ENCODE measurements around the gene TBC1D14. TPM values are rescaled to one million over a fixed set of nuclear protein-coding genes. Genes with fewer than 3 reads are reported as not detected.

TBC1D14 gene
- total and polyA plus RNA-seq, 9 of the 15 experiments (the other 6 are each of a cell fraction or from before 2014, with no cell fraction given), result 2.1 to 59.6 (median 44.8) TPM

DNA sequence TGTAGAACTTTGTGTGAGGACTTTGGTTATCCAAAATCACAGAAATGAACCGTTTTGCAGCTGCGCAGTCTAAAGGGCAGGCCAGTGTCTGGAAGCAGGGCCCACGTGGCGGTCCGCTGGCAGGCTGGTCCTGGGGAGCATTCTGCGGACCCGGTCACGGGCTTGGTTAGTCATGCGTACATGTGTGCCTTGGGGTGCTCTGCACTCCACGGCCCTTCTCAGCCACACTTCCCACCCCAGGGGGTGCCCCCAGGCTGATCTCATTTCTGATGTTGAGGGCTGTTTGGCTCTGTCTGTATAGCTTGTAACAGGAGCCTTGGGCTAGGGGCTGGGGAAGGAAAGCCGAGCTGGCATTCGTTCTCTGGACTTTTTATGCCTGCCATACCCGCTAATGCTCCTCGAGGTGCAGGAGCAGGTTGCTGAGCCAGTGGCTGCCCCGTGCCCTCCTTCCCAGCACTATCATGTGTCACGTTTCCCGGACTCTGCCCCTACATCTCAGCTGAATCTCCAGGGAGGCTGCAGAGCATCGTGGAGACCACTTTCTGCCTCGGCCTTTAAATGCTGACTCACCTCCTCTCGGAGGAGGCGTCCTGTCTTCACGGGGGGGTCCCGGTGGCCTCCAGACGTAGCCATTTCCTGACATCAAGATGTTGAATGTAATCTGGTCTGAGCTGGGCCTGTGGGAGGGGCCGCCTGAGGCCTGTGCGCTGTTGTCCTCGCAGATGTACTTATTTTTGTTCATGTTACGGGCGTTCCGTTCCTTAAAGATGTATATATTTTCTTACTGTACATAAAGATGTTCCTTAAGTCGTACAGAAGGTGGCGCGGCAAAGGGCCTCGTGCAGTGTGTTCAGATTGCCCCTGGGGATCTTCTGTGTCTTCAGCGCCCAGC, 122.2 kb downstream of the TBC1D14 start:
- H3K4me3 ChIP-seq, result no peak overlapping the region
- H3K9ac ChIP-seq (ENCODE audit: insufficient read depth in 1 of 2, low read depth in 2 of 2, low read length in 2 of 2), result peak overlapping the region; percentile 45 to 76; a peak in 3 of 4 replicates
- no TSS peak for BruUV-seq (replicated peaks)
- WGBS (ENCODE audit: insufficient coverage, low coverage, missing lambda C conversion rate), result 33% methylated on average over 34 of the region's 35 CpGs
- FAIRE-seq (peak; percentile 100), ATAC-seq (peak; percentile 94), DNase-seq (ENCODE audit: extremely low read depth in 1 of 4, low spot score in 3 of 4) (peak; percentile 87 to 93 (median 90))
- peak overlapping the region; percentile 55 for H3K4me2 ChIP-seq (ENCODE audit: insufficient read depth, low read length)
- peaks cover 14 to 35% of the 10 kb centered on the region in 2 experiments for H3K4me1 ChIP-seq (replicated peaks in 1 of 2; ENCODE audit: control insufficient read depth in 2 of 2, insufficient read depth in 2 of 2, low read length in 2 of 2)
- in situ Hi-C loops (cut with MboI) (no loop called here), intact Hi-C loops (cut with micrococcal nuclease) (loop anchor here (1.0 kb wide), 1 partner anchor 36 kb away; the partner anchor contains the start of gene GRPEL1)
- POLR2A ChIA-PET, result interaction anchor here (0.6 to 1.2 kb wide), 5 partner anchors 11 to 299 kb away, joined by 3 read pairs; partner anchors contain the start of gene GRPEL1
- no peaks in the 10 kb centered on the region for H3K27me3 ChIP-seq (ENCODE audit: control insufficient read depth in 2 of 2, insufficient read depth in 2 of 2, low read length in 2 of 2)
- peaks cover 64% of the 10 kb centered on the region for H3K36me3 ChIP-seq (ENCODE audit: control insufficient read depth, insufficient read depth, low read length)
- H3K27ac ChIP-seq (ENCODE audit: extremely low read depth, low read depth, low read length), result peak overlapping the region; percentile 80
- peak overlapping the region; percentile 63 for H2AFZ ChIP-seq (ENCODE audit: low read depth, low read length)
- CTCF ChIA-PET (ENCODE audit: low intra/inter-chr PET ratio), result no interaction called here
- H3K79me2 ChIP-seq (ENCODE audit: control insufficient read depth, insufficient read depth, low read length), result no peaks in the 10 kb centered on the region
- no peaks in the 10 kb centered on the region for H3K9me3 ChIP-seq (replicated peaks; ENCODE audit: control insufficient read depth, insufficient read depth, low read depth, low read length)
- no peaks in the 10 kb centered on the region for H4K20me1 ChIP-seq (replicated peaks; ENCODE audit: control insufficient read depth, insufficient read depth, low read length)
- peaks cover 3% of the 10 kb centered on the region for H3K9me1 ChIP-seq (ENCODE audit: control insufficient read depth, insufficient read depth, low read length)
- TF ChIP-seq UBTF (IDR thresholded peaks at IDR 0.05; ENCODE audit: borderline replicate concordance in 1 of 2, low read depth in 2 of 2, low read length in 2 of 2) (0 out of 4 replicates have a peak, but pooled peaks of 1 of the 2 experiments have one; percentile 56), HIVEP1 (CRISPR knock-in tag; IDR thresholded peaks at IDR 0.05) (no peak), HCFC1 (IDR thresholded peaks at IDR 0.05; ENCODE audit: low read depth, low read length) (no peak), ETV1 (tag; conservative IDR thresholded peaks at IDR 0.05; ENCODE audit: low read depth) (peak; percentile 61), TAL1 (IDR thresholded peaks at IDR 0.05) (peak; percentile 72; the same call in 1 of the 2 replicates), ZNF699 (CRISPR knock-in tag; IDR thresholded peaks at IDR 0.05; ENCODE audit: insufficient replicate concordance) (no peak), ZBTB7A (IDR thresholded peaks at IDR 0.05; ENCODE audit: borderline replicate concordance, control insufficient read depth, low read depth, low read length) (peak; percentile 78; the same call in 1 of the 2 replicates), CBX1 (IDR thresholded peaks at IDR 0.05; ENCODE audit: low read depth) (no peak), HNRNPLL (IDR thresholded peaks at IDR 0.05; ENCODE audit: low read depth, low read length, poor library complexity, severe bottlenecking) (peak; percentile 38), HNRNPUL1 (IDR thresholded peaks at IDR 0.05; ENCODE audit: low read length) (no peak), MTA1 (IDR thresholded peaks at IDR 0.05; ENCODE audit: borderline replicate concordance) (no peak), DDX20 (tag; IDR thresholded peaks at IDR 0.05; ENCODE audit: low read depth) (no peak), RCOR1 (IDR thresholded peaks at IDR 0.05; ENCODE audit: borderline replicate concordance in 1 of 2, low read depth in 2 of 2, low read length in 2 of 2) (peak in 1 of 2 experiments; percentile 70; a peak in 2 of 4 replicates), NRF1 (conservative IDR thresholded peaks at IDR 0.05 in 1 of 2, IDR thresholded peaks at IDR 0.05 in 1 of 2) (peak; percentile 38 to 63; a peak in 3 of 4 replicates), YBX1 (IDR thresholded peaks at IDR 0.05) (no peak)
- TF ChIP-seq, protein P1, sequence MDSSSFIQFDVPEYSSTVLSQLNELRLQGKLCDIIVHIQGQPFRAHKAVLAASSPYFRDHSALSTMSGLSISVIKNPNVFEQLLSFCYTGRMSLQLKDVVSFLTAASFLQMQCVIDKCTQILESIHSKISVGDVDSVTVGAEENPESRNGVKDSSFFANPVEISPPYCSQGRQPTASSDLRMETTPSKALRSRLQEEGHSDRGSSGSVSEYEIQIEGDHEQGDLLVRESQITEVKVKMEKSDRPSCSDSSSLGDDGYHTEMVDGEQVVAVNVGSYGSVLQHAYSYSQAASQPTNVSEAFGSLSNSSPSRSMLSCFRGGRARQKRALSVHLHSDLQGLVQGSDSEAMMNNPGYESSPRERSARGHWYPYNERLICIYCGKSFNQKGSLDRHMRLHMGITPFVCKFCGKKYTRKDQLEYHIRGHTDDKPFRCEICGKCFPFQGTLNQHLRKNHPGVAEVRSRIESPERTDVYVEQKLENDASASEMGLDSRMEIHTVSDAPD (CRISPR knock-in tag; IDR thresholded peaks at IDR 0.05), result no peak

All from K562 (cell line).